IMR-90 (cell line): ENCODE data around the gene UBE2N. TPM values are rescaled to one million over a fixed set of nuclear protein-coding genes. Genes with fewer than 3 reads are reported as not detected.
A peak's percentile ranks its signal among the peaks of the same experiment; 100 is the strongest.

Source experiments
- ATAC-seq: fragments of 200-7000 bp; cut with Tn5 transposase; 2 replicates; pipeline ENCODE4 v1.9.1; 2020; ENCODE audit warnings: low read depth, mild to moderate bottlenecking, moderate library complexity
- BruUV-seq: library from RNA; stranded (reverse); fragments of 400-500 nt; replicated peaks from 2 replicates; lab custom pipeline; 2021; lab: Mats Ljungman, UMichigan
- CTCF ChIA-PET: fragments of 300-600 bp; formaldehyde crosslinking; extraction: SDS; loops from one replicate; lab custom pipeline; 2021; ENCODE audit warnings: antibody characterized with exemption; lab: Yijun Ruan, JAX
- POLR2A ChIA-PET: fragments of 300-600 bp; sonication (Branson Sonifier 250); formaldehyde crosslinking; loops from one replicate; lab custom pipeline; 2022; ENCODE audit warnings: antibody characterized with exemption; ENCODE audit not compliant: unreplicated experiment; lab: Charles Lee
- DNase-seq: peaks from one replicate; pipeline ENCODE4 v3.0.0; 2013
- H2AFZ ChIP-seq: replicated peaks from 2 replicates; pipeline ENCODE3; 2013; ENCODE audit warnings: low read length, mild to moderate bottlenecking; ENCODE audit not compliant: poor library complexity
- H2AK5ac ChIP-seq: 2 replicates; pipeline ENCODE4 v1.6.1; 2013; ENCODE audit warnings: low read depth, low read length, inconsistent platforms
- H2AK9ac ChIP-seq: replicated peaks from 2 replicates; pipeline ENCODE3; 2013; ENCODE audit warnings: mild to moderate bottlenecking, low read depth, low read length, moderate library complexity; ENCODE audit not compliant: poor library complexity
- H2BK120ac ChIP-seq: 2 replicates; pipeline ENCODE4 v1.6.1; 2013; ENCODE audit warnings: low read depth, low read length, inconsistent platforms
- H2BK15ac ChIP-seq: 3 replicates; pipeline ENCODE4 v1.6.1; 2013; ENCODE audit warnings: low read depth, low read length, inconsistent platforms
- H2BK20ac ChIP-seq: 2 replicates; pipeline ENCODE4 v1.6.1; 2013; ENCODE audit warnings: low read depth, mild to moderate bottlenecking, inconsistent platforms, low read length, moderate library complexity
- H2BK5ac ChIP-seq: 2 replicates; pipeline ENCODE4 v1.6.1; 2013; ENCODE audit warnings: mild to moderate bottlenecking, low read depth, low read length, inconsistent platforms; ENCODE audit not compliant: poor library complexity, severe bottlenecking
- H3K14ac ChIP-seq: replicated peaks from 2 replicates; pipeline ENCODE4 v1.6.1; 2013; ENCODE audit warnings: low read depth, low read length, inconsistent platforms
- H3K18ac ChIP-seq: 2 replicates; pipeline ENCODE4 v1.6.1; 2013; ENCODE audit warnings: low read depth, low read length, control low read depth
- H3K23ac ChIP-seq: 2 replicates; pipeline ENCODE4 v1.6.1; 2013; ENCODE audit warnings: low read depth, low read length, inconsistent platforms
- H3K27ac ChIP-seq: 2 replicates; pipeline ENCODE4 v1.5.1; 2013; ENCODE audit warnings: mild to moderate bottlenecking, control low read depth, low read length; ENCODE audit not compliant: insufficient read depth
- H3K27me3 ChIP-seq: 2 replicates; pipeline ENCODE4 v1.6.1; 2013; ENCODE audit warnings: low read length; ENCODE audit not compliant: control insufficient read depth, insufficient read depth
- H3K36me3 ChIP-seq: 2 replicates; pipeline ENCODE4 v1.6.1; 2013; ENCODE audit warnings: low read length, mixed read lengths; ENCODE audit not compliant: control insufficient read depth, insufficient read depth
- H3K4ac ChIP-seq: 2 replicates; pipeline ENCODE4 v1.6.1; 2013; ENCODE audit warnings: low read depth, low read length, inconsistent platforms
- H3K4me1 ChIP-seq: 2 replicates; pipeline ENCODE4 v1.6.1; 2013; ENCODE audit warnings: low read length, mixed read lengths; ENCODE audit not compliant: control insufficient read depth, insufficient read depth
- H3K4me2 ChIP-seq: 2 replicates; pipeline ENCODE4 v1.6.1; 2013; ENCODE audit warnings: low read depth, mild to moderate bottlenecking, control low read depth, low read length, moderate library complexity
- H3K4me3 ChIP-seq: 2 replicates; pipeline ENCODE4 v1.5.1; 2013; ENCODE audit warnings: low read depth, mild to moderate bottlenecking, control low read depth, low read length, moderate library complexity; ENCODE audit not compliant: insufficient read depth
- H3K56ac ChIP-seq: 2 replicates; pipeline ENCODE4 v1.6.1; 2013; ENCODE audit warnings: low read length, inconsistent platforms; ENCODE audit not compliant: insufficient read depth; ENCODE audit errors: extremely low read depth
- H3K79me1 ChIP-seq, 2 experiments: 2 replicates each; pipeline ENCODE4 v1.6.1; 2013; ENCODE audit warnings: low read length in 2 of 2, inconsistent platforms in 1 of 2, low read depth in 1 of 2
- H3K9ac ChIP-seq: 2 replicates; pipeline ENCODE4 v1.6.1; 2013; ENCODE audit warnings: low read depth, low read length, control low read depth
- H3K9me1 ChIP-seq: 2 replicates; pipeline ENCODE4 v1.6.1; 2013; ENCODE audit warnings: low read length, inconsistent platforms; ENCODE audit not compliant: insufficient read depth
- H3K9me3 ChIP-seq: 2 replicates; pipeline ENCODE4 v1.6.1; 2013; ENCODE audit warnings: low read length; ENCODE audit not compliant: control insufficient read depth, insufficient read depth
- H4K20me1 ChIP-seq: 2 replicates; pipeline ENCODE4 v1.6.1; 2013; ENCODE audit warnings: low read length, inconsistent platforms; ENCODE audit not compliant: insufficient read depth
- H4K5ac ChIP-seq: 2 replicates; pipeline ENCODE4 v1.6.1; 2013; ENCODE audit warnings: mild to moderate bottlenecking, low read depth, low read length, control low read depth
- H4K8ac ChIP-seq, 2 experiments: 2 replicates each; pipeline ENCODE4 v1.6.1; 2013; ENCODE audit warnings: low read depth in 2 of 2, low read length in 2 of 2, control low read depth in 1 of 2, inconsistent platforms in 1 of 2
- H4K91ac ChIP-seq: 2 replicates; pipeline ENCODE4 v1.6.1; 2013; ENCODE audit warnings: low read depth, low read length, inconsistent platforms; ENCODE audit not compliant: insufficient read depth
- BHLHE40 ChIP-seq: fragments of 150-350 bp; IDR thresholded peaks from 2 replicates; pipeline ENCODE4 v1.6.1; 2016; ENCODE audit warnings: mild to moderate bottlenecking, low read depth, low read length
- CEBPB ChIP-seq: IDR thresholded peaks from 2 replicates; pipeline ENCODE4 v1.6.1; 2012; ENCODE audit warnings: low read depth, low read length, improper control_type of control experiment
- CHD1 ChIP-seq: IDR thresholded peaks from 2 replicates; pipeline ENCODE4 v1.6.1; 2012; ENCODE audit warnings: low read depth, low read length, improper control_type of control experiment
- FOS ChIP-seq: fragments of 150-350 bp; IDR thresholded peaks from 2 replicates; pipeline ENCODE4 v1.6.1; 2016; ENCODE audit warnings: low read depth, low read length
- MAFK ChIP-seq: IDR thresholded peaks from 2 replicates; pipeline ENCODE4 v1.6.1; 2012; ENCODE audit warnings: low read depth, low read length, improper control_type of control experiment
- MAZ ChIP-seq: IDR thresholded peaks from 2 replicates; pipeline ENCODE4 v1.6.1; 2012; ENCODE audit warnings: low read depth, mild to moderate bottlenecking, low read length, improper control_type of control experiment, moderate library complexity, borderline replicate concordance
- MXI1 ChIP-seq: IDR thresholded peaks from 2 replicates; pipeline ENCODE4 v1.6.1; 2012; ENCODE audit warnings: low read depth, mild to moderate bottlenecking, low read length, moderate library complexity, borderline replicate concordance
- NFE2L2 ChIP-seq: fragments of 150-350 bp; IDR thresholded peaks from 2 replicates; pipeline ENCODE4 v1.6.1; 2016; ENCODE audit warnings: low read depth, mild to moderate bottlenecking, low read length
- POLR2A ChIP-seq: IDR thresholded peaks from 2 replicates; pipeline ENCODE4 v1.6.1; 2012; ENCODE audit warnings: mild to moderate bottlenecking, low read depth, low read length
- RAD21 ChIP-seq: IDR thresholded peaks from 2 replicates; pipeline ENCODE4 v1.6.1; 2012; ENCODE audit warnings: low read length, improper control_type of control experiment
- RCOR1 ChIP-seq: IDR thresholded peaks from 2 replicates; pipeline ENCODE4 v1.6.1; 2012; ENCODE audit warnings: mild to moderate bottlenecking, low read length, improper control_type of control experiment; ENCODE audit not compliant: insufficient replicate concordance
- RFX5 ChIP-seq: IDR thresholded peaks from 2 replicates; pipeline ENCODE4 v1.8.0; 2012; ENCODE audit warnings: low read depth, mild to moderate bottlenecking, low read length, moderate library complexity
- SMC3 ChIP-seq: fragments of 150-350 bp; IDR thresholded peaks from 2 replicates; pipeline ENCODE4 v1.6.1; 2016; ENCODE audit warnings: low read depth, mild to moderate bottlenecking, antibody characterized with exemption, low read length, moderate library complexity
- dilution Hi-C: fragments of 300-500 bp; cut with HindIII; formaldehyde crosslinking; loops from one replicate; pipeline ENCODE4 v1.14.3; 2018; ENCODE audit warnings: low sequenced_read_pairs; ENCODE audit not compliant: unreplicated experiment
- in situ Hi-C: fragments of 300-500 bp; cut with MboI; formaldehyde crosslinking; loops from 3 replicates; pipeline ENCODE4 v1.14.3; 2019; ENCODE audit warnings: low sequenced_read_pairs, inconsistent platforms, mixed read lengths
- intact Hi-C: fragments of 100-400 bp; cut with micrococcal nuclease; formaldehyde crosslinking; loops from 2 replicates; pipeline ENCODE4 v1.10.0; 2022
- polyA plus RNA-seq, 3 experiments: library from polyadenylated mRNA; depleted of rRNA; stranded (reverse); fragments of >200 nt; gene quantifications; 2 replicates each; pipeline ENCODE4 v1.2.3, GENCODE V29; 2012; ENCODE audit warnings: low replicate concordance in 1 of 3
- total RNA-seq: library from RNA; depleted of rRNA; stranded (reverse); fragments of >200 nt; gene quantifications from 2 replicates; pipeline ENCODE4 v1.2.3, GENCODE V29; 2012
- TF ChIP-seq, protein P1 (sequence below): fragments of 150-350 bp; IDR thresholded peaks from 2 replicates; pipeline ENCODE4 v1.6.1; 2016; ENCODE audit warnings: low read depth, mild to moderate bottlenecking, low read length, moderate library complexity, borderline replicate concordance
- TF ChIP-seq, protein P2 (sequence below): fragments of 150-350 bp; IDR thresholded peaks from 2 replicates; pipeline ENCODE4 v1.6.1; 2017; ENCODE audit warnings: mild to moderate bottlenecking, antibody characterized with exemption, low read length, low read depth
- TF ChIP-seq, protein P3 (sequence below): conservative IDR thresholded peaks from 2 replicates; pipeline ENCODE4 v1.5.1; 2012; ENCODE audit warnings: mild to moderate bottlenecking, low read depth, low read length, improper control_type of control experiment

Gene UBE2N
- total and polyA plus RNA-seq, 2 of the 4 experiments (the other 2 are of a cell fraction), result 64.5 to 103 TPM

DNA sequence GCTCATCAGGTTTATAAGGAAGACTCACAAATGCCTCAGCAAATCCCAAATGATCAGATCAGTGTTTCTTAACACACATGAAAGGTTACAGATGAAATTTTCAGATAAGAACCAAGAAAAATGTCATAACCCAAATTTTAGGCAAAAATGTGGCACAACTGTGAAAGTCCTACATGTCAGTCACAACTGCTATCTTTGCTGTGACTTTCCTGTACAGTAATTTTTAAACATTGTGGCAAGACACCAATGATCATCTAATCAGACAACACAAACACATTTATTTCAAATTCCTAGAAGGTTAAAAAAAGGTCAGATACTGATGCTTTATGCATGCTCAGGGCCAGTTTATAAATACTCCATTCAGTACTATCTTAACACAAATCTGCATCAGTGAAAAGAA, 32.9 kb downstream of the UBE2N start:
- H3K4ac ChIP-seq, result no peak overlapping the region
- H3K79me1 ChIP-seq, result peaks cover 21 to 65% of the 10 kb centered on the region in 2 experiments
- DNase-seq (no peak), ATAC-seq (no peak)
- H3K4me2 ChIP-seq, result no peak overlapping the region
- no peak overlapping the region for H3K4me3 ChIP-seq
- H2BK20ac ChIP-seq, result no peak overlapping the region
- H3K9me3 ChIP-seq, result no peaks in the 10 kb centered on the region
- H3K27ac ChIP-seq, result no peak overlapping the region
- no peak overlapping the region for H3K56ac ChIP-seq
- no peak overlapping the region for H2AK9ac ChIP-seq
- no peak overlapping the region for H3K23ac ChIP-seq
- in situ Hi-C loops (loop anchor here (25.0 kb wide), 1 partner anchor 622 kb away; no protein-coding TSS in a partner anchor), dilution Hi-C loops (no loop called here), intact Hi-C loops (no loop called here)
- H4K91ac ChIP-seq, result no peak overlapping the region
- no peak overlapping the region for H2AFZ ChIP-seq
- H4K5ac ChIP-seq, result no peak overlapping the region
- no peak overlapping the region for H3K14ac ChIP-seq
- H3K36me3 ChIP-seq, result peaks cover 3% of the 10 kb centered on the region
- no peak overlapping the region for H3K18ac ChIP-seq
- CTCF ChIA-PET, result interaction anchor here (0.9 kb wide), 1 partner anchor 11 kb away, joined by 3 read pairs; no protein-coding TSS in a partner anchor
- H2BK5ac ChIP-seq, result peak overlapping the region; percentile 15
- TF ChIP-seq MAFK (no peak), CHD1 (no peak), CEBPB (no peak), MXI1 (no peak), RFX5 (no peak), RCOR1 (no peak), RAD21 (no peak), FOS (no peak), MAZ (no peak), SMC3 (no peak), POLR2A (no peak), NFE2L2 (no peak), BHLHE40 (no peak)
- TF ChIP-seq, protein P1, sequence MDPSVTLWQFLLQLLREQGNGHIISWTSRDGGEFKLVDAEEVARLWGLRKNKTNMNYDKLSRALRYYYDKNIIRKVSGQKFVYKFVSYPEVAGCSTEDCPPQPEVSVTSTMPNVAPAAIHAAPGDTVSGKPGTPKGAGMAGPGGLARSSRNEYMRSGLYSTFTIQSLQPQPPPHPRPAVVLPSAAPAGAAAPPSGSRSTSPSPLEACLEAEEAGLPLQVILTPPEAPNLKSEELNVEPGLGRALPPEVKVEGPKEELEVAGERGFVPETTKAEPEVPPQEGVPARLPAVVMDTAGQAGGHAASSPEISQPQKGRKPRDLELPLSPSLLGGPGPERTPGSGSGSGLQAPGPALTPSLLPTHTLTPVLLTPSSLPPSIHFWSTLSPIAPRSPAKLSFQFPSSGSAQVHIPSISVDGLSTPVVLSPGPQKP, result no peak
- TF ChIP-seq, protein P2, sequence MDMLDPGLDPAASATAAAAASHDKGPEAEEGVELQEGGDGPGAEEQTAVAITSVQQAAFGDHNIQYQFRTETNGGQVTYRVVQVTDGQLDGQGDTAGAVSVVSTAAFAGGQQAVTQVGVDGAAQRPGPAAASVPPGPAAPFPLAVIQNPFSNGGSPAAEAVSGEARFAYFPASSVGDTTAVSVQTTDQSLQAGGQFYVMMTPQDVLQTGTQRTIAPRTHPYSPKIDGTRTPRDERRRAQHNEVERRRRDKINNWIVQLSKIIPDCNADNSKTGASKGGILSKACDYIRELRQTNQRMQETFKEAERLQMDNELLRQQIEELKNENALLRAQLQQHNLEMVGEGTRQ, result no peak
- TF ChIP-seq, protein P3, sequence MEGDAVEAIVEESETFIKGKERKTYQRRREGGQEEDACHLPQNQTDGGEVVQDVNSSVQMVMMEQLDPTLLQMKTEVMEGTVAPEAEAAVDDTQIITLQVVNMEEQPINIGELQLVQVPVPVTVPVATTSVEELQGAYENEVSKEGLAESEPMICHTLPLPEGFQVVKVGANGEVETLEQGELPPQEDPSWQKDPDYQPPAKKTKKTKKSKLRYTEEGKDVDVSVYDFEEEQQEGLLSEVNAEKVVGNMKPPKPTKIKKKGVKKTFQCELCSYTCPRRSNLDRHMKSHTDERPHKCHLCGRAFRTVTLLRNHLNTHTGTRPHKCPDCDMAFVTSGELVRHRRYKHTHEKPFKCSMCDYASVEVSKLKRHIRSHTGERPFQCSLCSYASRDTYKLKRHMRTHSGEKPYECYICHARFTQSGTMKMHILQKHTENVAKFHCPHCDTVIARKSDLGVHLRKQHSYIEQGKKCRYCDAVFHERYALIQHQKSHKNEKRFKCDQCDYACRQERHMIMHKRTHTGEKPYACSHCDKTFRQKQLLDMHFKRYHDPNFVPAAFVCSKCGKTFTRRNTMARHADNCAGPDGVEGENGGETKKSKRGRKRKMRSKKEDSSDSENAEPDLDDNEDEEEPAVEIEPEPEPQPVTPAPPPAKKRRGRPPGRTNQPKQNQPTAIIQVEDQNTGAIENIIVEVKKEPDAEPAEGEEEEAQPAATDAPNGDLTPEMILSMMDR, result no peak
- BruUV-seq, result no TSS peak
- H3K4me1 ChIP-seq, result peaks cover 8% of the 10 kb centered on the region
- no peak overlapping the region for H4K8ac ChIP-seq
- no peak overlapping the region for H3K9ac ChIP-seq
- H2BK120ac ChIP-seq, result no peak overlapping the region
- H3K9me1 ChIP-seq, result peaks cover 21% of the 10 kb centered on the region
- POLR2A ChIA-PET, result no interaction called here
- H2AK5ac ChIP-seq, result no peak overlapping the region
- no peaks in the 10 kb centered on the region for H3K27me3 ChIP-seq
- no peak overlapping the region for H2BK15ac ChIP-seq
- H4K20me1 ChIP-seq, result peaks cover 12% of the 10 kb centered on the region; the same call in 1 of the 2 replicates
